Measurements from ENCODE around the gene SPAAR. TPM values are rescaled to one million over a fixed set of nuclear protein-coding genes. Genes with fewer than 3 reads are reported as not detected.

The SPAAR gene
- total RNA-seq, 1 experiment from 2014 or later = not detected

DNA sequence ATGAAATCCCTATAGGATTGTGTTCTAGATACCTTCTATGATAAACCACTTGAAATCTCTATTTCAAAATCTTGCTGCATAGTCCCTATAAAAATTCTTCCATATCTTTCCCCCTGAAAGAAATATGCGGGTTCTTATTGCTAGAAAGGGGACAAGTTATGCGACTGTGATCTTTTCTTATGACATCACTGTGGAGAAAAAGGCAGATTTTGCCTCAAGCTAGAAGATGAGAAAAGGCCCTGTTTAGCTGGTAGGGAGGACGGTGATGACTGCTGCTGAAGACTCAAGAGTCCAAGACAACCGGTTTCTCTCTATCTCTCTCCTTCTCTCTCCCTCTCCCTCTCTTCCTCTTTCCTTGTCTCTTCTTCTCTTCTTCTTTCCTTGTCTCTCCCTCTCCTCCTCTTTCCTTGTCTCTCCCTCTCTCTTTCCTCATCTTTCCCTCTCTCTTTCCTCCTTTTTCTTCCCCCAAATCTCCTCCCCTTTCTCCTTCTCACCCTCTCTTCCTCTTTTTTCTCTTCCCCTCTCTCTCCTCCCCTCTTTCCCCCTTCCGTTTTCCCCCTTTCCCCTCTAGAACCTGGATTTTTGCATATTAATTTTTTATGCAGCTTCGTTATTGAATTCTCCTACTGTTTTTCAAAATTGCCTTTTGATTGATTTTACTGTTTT is 43.4 kb downstream of the SPAAR start:
- no TSS peak for BruUV-seq (replicated peaks)
- no peak for ATAC-seq
- H3K4me3 ChIP-seq (ENCODE audit: low read depth in 2 of 2, low read length in 2 of 2) = no peak overlapping the region
- no peaks in the 10 kb centered on the region for H3K36me3 ChIP-seq (ENCODE audit: control insufficient read depth, insufficient read depth, low read length)
- POLR2A ChIA-PET = no interaction called here
- peaks cover 11% of the 10 kb centered on the region for H3K27me3 ChIP-seq (ENCODE audit: control insufficient read depth, insufficient read depth, low read length)
- H3K4me1 ChIP-seq (ENCODE audit: control insufficient read depth, insufficient read depth, low read length) = no peaks in the 10 kb centered on the region
- in situ Hi-C loops (cut with HindIII; ENCODE audit: low pct_unique_long_range_greater_than_20kb, low sequenced_read_pairs) = no loop called here
- no peak for DNase-seq (ENCODE audit: low read depth, low spot score)
- no peaks in the 10 kb centered on the region for H3K9me3 ChIP-seq (ENCODE audit: control insufficient read depth, insufficient read depth, low read depth, low read length)
- intact Hi-C loops (cut with micrococcal nuclease; ENCODE audit: unreplicated experiment) = no loop called here
- TF ChIP-seq SIN3A (IDR thresholded peaks at IDR 0.05; ENCODE audit: borderline replicate concordance, insufficient read depth, low read depth, low read length) (no peak), TCF7L2 (IDR thresholded peaks at IDR 0.05; ENCODE audit: low read depth, low read length) (no peak), POLR2AphosphoS5 (IDR thresholded peaks at IDR 0.05; ENCODE audit: low read depth, low read length) (no peak)
- TF ChIP-seq, protein P1, sequence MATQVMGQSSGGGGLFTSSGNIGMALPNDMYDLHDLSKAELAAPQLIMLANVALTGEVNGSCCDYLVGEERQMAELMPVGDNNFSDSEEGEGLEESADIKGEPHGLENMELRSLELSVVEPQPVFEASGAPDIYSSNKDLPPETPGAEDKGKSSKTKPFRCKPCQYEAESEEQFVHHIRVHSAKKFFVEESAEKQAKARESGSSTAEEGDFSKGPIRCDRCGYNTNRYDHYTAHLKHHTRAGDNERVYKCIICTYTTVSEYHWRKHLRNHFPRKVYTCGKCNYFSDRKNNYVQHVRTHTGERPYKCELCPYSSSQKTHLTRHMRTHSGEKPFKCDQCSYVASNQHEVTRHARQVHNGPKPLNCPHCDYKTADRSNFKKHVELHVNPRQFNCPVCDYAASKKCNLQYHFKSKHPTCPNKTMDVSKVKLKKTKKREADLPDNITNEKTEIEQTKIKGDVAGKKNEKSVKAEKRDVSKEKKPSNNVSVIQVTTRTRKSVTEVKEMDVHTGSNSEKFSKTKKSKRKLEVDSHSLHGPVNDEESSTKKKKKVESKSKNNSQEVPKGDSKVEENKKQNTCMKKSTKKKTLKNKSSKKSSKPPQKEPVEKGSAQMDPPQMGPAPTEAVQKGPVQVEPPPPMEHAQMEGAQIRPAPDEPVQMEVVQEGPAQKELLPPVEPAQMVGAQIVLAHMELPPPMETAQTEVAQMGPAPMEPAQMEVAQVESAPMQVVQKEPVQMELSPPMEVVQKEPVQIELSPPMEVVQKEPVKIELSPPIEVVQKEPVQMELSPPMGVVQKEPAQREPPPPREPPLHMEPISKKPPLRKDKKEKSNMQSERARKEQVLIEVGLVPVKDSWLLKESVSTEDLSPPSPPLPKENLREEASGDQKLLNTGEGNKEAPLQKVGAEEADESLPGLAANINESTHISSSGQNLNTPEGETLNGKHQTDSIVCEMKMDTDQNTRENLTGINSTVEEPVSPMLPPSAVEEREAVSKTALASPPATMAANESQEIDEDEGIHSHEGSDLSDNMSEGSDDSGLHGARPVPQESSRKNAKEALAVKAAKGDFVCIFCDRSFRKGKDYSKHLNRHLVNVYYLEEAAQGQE (IDR thresholded peaks at IDR 0.05; ENCODE audit: insufficient read depth in 1 of 2, low read depth in 2 of 2, low read length in 1 of 2) = no peak
- TF ChIP-seq, protein P2, sequence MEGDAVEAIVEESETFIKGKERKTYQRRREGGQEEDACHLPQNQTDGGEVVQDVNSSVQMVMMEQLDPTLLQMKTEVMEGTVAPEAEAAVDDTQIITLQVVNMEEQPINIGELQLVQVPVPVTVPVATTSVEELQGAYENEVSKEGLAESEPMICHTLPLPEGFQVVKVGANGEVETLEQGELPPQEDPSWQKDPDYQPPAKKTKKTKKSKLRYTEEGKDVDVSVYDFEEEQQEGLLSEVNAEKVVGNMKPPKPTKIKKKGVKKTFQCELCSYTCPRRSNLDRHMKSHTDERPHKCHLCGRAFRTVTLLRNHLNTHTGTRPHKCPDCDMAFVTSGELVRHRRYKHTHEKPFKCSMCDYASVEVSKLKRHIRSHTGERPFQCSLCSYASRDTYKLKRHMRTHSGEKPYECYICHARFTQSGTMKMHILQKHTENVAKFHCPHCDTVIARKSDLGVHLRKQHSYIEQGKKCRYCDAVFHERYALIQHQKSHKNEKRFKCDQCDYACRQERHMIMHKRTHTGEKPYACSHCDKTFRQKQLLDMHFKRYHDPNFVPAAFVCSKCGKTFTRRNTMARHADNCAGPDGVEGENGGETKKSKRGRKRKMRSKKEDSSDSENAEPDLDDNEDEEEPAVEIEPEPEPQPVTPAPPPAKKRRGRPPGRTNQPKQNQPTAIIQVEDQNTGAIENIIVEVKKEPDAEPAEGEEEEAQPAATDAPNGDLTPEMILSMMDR (IDR thresholded peaks at IDR 0.05) = no peak
- CTCF ChIA-PET = interaction anchor here (0.6 to 1.0 kb wide), 3 partner anchors 48 to 71 kb away, joined by 3 to 20 read pairs (median 4); no protein-coding TSS in a partner anchor
- no peak overlapping the region for H3K27ac ChIP-seq (ENCODE audit: low read length)

DNA sequence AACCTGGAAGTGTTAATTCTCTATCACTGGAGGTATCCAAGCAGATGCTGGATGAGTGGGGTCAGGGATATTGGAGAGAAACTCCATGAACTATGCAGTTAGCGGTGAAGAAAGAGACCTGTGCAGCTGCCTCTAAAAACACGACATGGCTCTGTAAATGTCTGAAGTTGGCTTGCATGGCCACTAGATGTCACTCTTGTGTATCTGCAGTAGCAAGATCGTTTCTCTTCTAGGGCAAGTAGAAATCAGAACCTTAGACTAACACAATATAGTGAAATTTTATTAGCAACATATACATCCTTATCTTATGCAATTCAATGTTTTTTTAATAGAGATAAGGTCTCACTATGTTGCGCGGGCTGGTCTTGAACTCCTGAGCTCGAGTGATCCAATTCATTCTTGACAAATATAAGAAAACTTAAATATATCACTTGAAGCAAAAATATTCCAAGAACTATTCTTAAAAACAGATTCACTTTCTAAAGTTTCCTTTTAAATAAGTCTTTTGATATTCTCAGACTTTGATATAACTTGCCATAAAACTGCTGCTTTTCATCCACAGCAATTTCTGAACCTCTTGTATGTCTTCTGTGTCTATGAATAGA is 45.8 kb downstream of the SPAAR start:
- Histone ChIP-seq H3K9me3 (ENCODE audit: control insufficient read depth, insufficient read depth, low read depth, low read length) (no peaks in the 10 kb centered on the region), H3K27ac (ENCODE audit: low read length) (no peak overlapping the region), H3K4me3 (ENCODE audit: low read depth in 2 of 2, low read length in 2 of 2) (no peak overlapping the region), H3K4me1 (ENCODE audit: control insufficient read depth, insufficient read depth, low read length) (no peaks in the 10 kb centered on the region), H3K27me3 (ENCODE audit: control insufficient read depth, insufficient read depth, low read length) (peaks cover 18% of the 10 kb centered on the region), H3K36me3 (ENCODE audit: control insufficient read depth, insufficient read depth, low read length) (no peaks in the 10 kb centered on the region)
- DNase-seq (ENCODE audit: low read depth, low spot score) (peak; percentile 48), ATAC-seq (peak; percentile 94)
- ChIA-PET CTCF (interaction anchor here (0.6 to 3.0 kb wide), 5 partner anchors 66 to 212 kb away, joined by 3 to 25 read pairs (median 5); no protein-coding TSS in a partner anchor), POLR2A (interaction anchor here (0.6 kb wide), 1 partner anchor 264 kb away, joined by 13 read pairs; no protein-coding TSS in a partner anchor)
- BruUV-seq (replicated peaks) = no TSS peak
- intact Hi-C loops (cut with micrococcal nuclease; ENCODE audit: unreplicated experiment) (loop anchor here (2.0 kb wide), 1 partner anchor 68 kb away; no protein-coding TSS in a partner anchor), in situ Hi-C loops (cut with HindIII; ENCODE audit: low pct_unique_long_range_greater_than_20kb, low sequenced_read_pairs) (no loop called here)
- TF ChIP-seq, protein P2 (IDR thresholded peaks at IDR 0.05) = peak; percentile 92
- TF ChIP-seq, protein P1 (IDR thresholded peaks at IDR 0.05; ENCODE audit: insufficient read depth in 1 of 2, low read depth in 2 of 2, low read length in 1 of 2) = no peak

Measured in Panc1 (cell line).